Panc1 (cell line): ENCODE results near the gene GMPR.

Experiments
- CTCF ChIP-seq: fragments of 450-650 bp; IDR thresholded peaks from 2 replicates; pipeline ENCODE4 v1.5.1; 2017; ENCODE audit warnings: mild to moderate bottlenecking
- POLR2AphosphoS5 ChIP-seq: IDR thresholded peaks from 2 replicates; pipeline ENCODE4 v1.6.1; 2012; ENCODE audit warnings: mild to moderate bottlenecking, low read depth, low read length, moderate library complexity

DNA sequence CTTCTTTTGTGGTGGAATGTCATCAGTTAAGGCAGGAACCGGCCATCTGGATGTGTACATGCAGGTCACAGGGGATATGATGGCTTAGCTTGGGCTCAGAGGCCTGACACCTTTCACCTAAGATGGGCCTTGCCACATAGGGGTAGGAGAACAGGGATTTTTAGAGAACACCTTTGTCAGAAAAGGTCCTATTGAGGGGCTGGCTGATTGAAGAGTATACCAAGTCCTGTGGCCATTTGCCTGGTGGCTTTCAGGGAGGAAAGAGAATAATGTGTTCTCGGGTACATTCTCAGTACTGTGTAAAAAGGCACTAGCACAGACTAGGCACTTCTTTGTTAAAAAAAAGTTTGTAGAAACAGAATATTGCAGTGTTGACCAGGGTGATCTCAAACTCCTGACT is 26.4 kb downstream of the GMPR start:
- TF ChIP-seq CTCF (no peak), POLR2AphosphoS5 (no peak)
